ENCODE data around the gene ABL1. TPM values are rescaled to one million over a fixed set of nuclear protein-coding genes. Genes with fewer than 3 reads are reported as not detected.

Gene ABL1
- total RNA-seq, 1 experiment from 2014 or later = 83.6 TPM

DNA sequence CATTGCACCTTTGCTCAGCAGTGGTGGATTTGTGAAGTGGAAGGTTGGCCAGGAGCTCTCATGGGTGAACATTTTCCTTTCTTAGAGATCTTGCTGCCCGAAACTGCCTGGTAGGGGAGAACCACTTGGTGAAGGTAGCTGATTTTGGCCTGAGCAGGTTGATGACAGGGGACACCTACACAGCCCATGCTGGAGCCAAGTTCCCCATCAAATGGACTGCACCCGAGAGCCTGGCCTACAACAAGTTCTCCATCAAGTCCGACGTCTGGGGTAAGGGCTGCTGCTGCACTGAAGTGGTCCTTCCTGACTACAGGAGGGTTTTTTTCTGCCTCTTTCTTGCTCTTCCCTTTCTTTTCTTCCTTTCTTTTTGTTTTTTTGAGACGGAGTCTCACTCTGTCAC is 39.7 kb downstream of the ABL1 start:
- Histone ChIP-seq H3K4me1 (ENCODE audit: insufficient read depth, low read length) (no peaks in the 10 kb centered on the region), H3K9ac (ENCODE audit: extremely low read depth, insufficient read length, low read length) (no peak overlapping the region), H2BK12ac (ENCODE audit: insufficient read length, low read depth, low read length) (no peak overlapping the region), H2BK20ac (ENCODE audit: low read depth, low read length, poor library complexity, severe bottlenecking) (no peak overlapping the region), H3K23me2 (ENCODE audit: insufficient read length, low read depth, low read length, poor library complexity, severe bottlenecking) (no peaks in the 10 kb centered on the region), H4K8ac (replicated peaks; ENCODE audit: insufficient read length, low read depth, low read length) (no peak overlapping the region), H3K27ac (ENCODE audit: insufficient read length, low read depth, low read length) (no peak overlapping the region), H4K91ac (ENCODE audit: insufficient read length, low read depth, low read length) (no peak overlapping the region), H3K23ac (ENCODE audit: insufficient read length, low read depth, low read length) (no peak overlapping the region), H2AK5ac (ENCODE audit: insufficient read length, low read length) (no peak overlapping the region), H3K14ac (ENCODE audit: insufficient read depth, low read length) (no peak overlapping the region), H3K4me2 (ENCODE audit: insufficient read depth, insufficient read length, low read length) (no peak overlapping the region), H3K56ac (ENCODE audit: insufficient read length, low read depth, low read length) (no peak overlapping the region), H4K20me1 (ENCODE audit: control insufficient read depth, insufficient read depth, insufficient read length) (no peaks in the 10 kb centered on the region), H3T11ph (ENCODE audit: low read length) (no peak overlapping the region), H3K27me3 (ENCODE audit: insufficient read depth, low read length) (no peaks in the 10 kb centered on the region), H3K9me3 (ENCODE audit: control insufficient read depth, low read depth, low read length) (no peaks in the 10 kb centered on the region), H2BK15ac (ENCODE audit: low read depth, low read length) (no peak overlapping the region), H2BK120ac (ENCODE audit: low read depth, low read length, poor library complexity, severe bottlenecking) (no peak overlapping the region), H3K18ac (ENCODE audit: insufficient read length, low read depth, low read length) (no peak overlapping the region), H3K79me2 (ENCODE audit: insufficient read depth, low read length) (no peaks in the 10 kb centered on the region), H2AFZ (ENCODE audit: low read length) (no peak overlapping the region), H3K79me1 (ENCODE audit: insufficient read depth, low read depth, low read length, poor library complexity, severe bottlenecking) (no peaks in the 10 kb centered on the region), H2BK5ac (ENCODE audit: insufficient read length, low read length) (no peak overlapping the region), H4K5ac (ENCODE audit: insufficient read length, low read depth, low read length) (no peak overlapping the region), H3K4ac (ENCODE audit: low read depth, low read length) (no peak overlapping the region)
- no peak for DNase-seq
- H3K27me3 Mint-ChIP-seq (ENCODE audit: low read depth) = no peaks in the 10 kb centered on the region
- H3K27ac Mint-ChIP-seq = peak overlapping the region in 1 of 3 experiments; percentile 82; a peak in 1 of 7 replicates
- peaks cover 53 to 86% (median 82%) of the 10 kb centered on the region in 3 experiments for H3K36me3 Mint-ChIP-seq (ENCODE audit: insufficient read depth in 1 of 3, low read depth in 3 of 3)
- TF ChIP-seq, protein P1, sequence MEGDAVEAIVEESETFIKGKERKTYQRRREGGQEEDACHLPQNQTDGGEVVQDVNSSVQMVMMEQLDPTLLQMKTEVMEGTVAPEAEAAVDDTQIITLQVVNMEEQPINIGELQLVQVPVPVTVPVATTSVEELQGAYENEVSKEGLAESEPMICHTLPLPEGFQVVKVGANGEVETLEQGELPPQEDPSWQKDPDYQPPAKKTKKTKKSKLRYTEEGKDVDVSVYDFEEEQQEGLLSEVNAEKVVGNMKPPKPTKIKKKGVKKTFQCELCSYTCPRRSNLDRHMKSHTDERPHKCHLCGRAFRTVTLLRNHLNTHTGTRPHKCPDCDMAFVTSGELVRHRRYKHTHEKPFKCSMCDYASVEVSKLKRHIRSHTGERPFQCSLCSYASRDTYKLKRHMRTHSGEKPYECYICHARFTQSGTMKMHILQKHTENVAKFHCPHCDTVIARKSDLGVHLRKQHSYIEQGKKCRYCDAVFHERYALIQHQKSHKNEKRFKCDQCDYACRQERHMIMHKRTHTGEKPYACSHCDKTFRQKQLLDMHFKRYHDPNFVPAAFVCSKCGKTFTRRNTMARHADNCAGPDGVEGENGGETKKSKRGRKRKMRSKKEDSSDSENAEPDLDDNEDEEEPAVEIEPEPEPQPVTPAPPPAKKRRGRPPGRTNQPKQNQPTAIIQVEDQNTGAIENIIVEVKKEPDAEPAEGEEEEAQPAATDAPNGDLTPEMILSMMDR (conservative IDR thresholded peaks at IDR 0.05) = no peak
- no peaks in the 10 kb centered on the region for H3K9me3 Mint-ChIP-seq
- H3K4me3 Mint-ChIP-seq = no peak overlapping the region
- H3K4me1 Mint-ChIP-seq = no peaks in the 10 kb centered on the region
- no CpG with 5 or more reads among the region's 5 CpGs for WGBS (ENCODE audit: extremely low coverage, insufficient read length, low lambda C conversion rate)
